ENCODE measurements around the gene KIR2DL4. TPM values are rescaled to one million over a fixed set of nuclear protein-coding genes. Genes with fewer than 3 reads are reported as not detected.
"Not testable (repeated sequence)": the region's sequence is repeated elsewhere in the genome, so short reads cannot be mapped to it uniquely, and the experiment has no call there.

Gene KIR2DL4
- total RNA-seq, 1 experiment from 2014 or later = not detected

DNA sequence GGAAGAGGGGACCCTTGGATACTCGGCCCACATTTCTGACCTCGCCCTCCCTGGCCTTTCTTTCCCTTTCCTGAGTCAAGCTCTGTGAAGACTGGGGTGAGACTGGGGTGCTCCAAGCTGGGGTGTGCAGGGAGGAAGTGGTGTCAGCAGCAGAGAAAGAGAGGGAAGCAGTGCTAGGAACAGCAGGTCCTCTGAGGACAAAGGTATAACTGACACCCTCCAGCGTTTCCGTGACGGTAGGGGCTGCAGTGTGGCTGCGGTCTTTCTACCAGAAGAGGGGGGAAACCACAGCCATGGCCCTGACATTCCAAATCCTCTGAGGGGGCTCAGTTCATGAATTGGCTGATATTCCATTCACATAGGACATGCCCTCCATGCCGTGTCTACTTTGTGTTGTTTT lies 47.9 kb downstream of the KIR2DL4 start:
- no peak for DNase-seq (ENCODE audit: low read depth)
- in situ Hi-C loops (cut with HindIII; ENCODE audit: low pct_unique_long_range_greater_than_20kb, low sequenced_read_pairs) = no loop called here

DNA sequence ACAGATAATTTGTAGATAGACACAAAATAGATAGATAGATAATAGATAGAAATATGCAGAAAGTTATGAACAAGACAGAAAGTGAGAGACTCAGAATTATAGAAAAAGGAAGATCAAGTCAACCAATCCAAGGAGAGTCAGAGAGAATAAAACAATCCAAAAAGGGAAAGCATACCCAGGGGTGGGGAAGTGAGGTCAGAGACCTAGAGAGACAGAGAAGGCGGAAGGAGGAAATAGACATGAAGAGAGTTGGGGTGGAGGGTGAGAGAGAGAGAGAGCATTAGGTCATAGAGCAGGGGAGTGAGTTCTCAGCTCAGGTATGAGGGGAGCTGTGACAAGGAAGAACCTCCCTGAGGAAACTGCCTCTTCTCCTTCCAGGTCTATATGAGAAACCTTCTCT lies 51.8 kb downstream of the KIR2DL4 start:
- in situ Hi-C loops (cut with HindIII; ENCODE audit: low pct_unique_long_range_greater_than_20kb, low sequenced_read_pairs); DNase-seq (ENCODE audit: low read depth): not testable (repeated sequence)

DNA sequence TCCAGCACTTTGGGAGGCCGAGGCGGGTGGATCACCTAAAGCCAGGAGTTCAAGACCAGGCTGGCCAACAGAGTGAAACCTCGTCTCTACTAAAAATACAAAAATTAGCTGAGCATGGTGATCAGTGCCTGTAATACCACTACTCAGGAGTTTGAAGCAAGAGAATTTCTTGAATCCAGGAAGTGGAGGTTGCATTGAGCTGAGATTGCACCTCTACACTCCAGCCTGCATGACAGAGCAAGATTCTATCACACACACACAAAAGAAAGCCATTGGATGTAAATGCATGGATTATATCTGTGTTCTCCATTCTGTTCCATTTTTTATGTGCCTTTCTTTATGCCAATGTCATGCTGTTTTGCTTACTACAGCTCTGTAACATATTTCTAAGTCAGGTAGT lies 55.1 kb downstream of the KIR2DL4 start:
- DNase-seq (ENCODE audit: low read depth); in situ Hi-C loops (cut with HindIII; ENCODE audit: low pct_unique_long_range_greater_than_20kb, low sequenced_read_pairs): not testable (repeated sequence)

DNA sequence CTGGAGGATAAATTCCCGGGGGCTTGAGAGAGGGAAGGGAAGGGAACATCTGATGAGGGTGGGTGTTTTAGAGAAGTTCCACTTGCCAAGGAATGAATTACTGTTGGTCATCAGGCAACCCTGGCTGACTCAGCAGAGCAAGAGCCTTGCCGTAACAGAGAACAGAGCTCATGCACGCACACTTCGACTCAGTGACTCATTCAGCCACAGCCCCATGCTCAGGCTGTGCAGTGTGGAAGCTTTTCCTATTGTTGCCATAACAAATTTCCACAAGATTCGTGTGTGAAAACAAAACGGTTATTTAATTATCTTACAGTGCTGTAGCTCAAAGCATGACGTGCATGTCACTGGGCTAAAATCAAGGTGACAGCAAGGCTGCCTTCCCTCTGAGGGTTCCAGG lies 56.0 kb downstream of the KIR2DL4 start:
- in situ Hi-C loops (cut with HindIII; ENCODE audit: low pct_unique_long_range_greater_than_20kb, low sequenced_read_pairs) = not testable (repeated sequence)
- DNase-seq (ENCODE audit: low read depth) = peak; percentile 88

DNA sequence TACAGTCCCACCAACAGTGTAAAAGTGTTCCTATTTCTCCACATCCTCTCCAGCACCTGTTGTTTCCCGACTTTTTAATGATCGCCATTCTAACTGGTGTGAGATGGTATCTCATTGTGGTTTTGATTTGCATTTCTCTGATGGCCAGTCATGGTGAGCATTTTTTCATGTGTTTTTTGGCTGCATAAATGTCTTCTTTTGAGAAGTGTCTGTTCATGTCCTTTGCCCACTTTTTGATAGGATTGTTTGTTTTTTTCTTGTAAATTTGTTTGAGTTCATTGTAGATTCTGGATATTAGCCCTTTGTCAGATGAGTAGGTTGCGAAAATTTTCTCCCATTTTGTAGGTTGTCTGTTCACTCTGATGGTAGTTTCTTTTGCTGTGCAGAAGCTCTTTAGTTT lies 60.0 kb downstream of the KIR2DL4 start:
- in situ Hi-C loops (cut with HindIII; ENCODE audit: low pct_unique_long_range_greater_than_20kb, low sequenced_read_pairs); DNase-seq (ENCODE audit: low read depth): not testable (repeated sequence)

Other genes with a start within 250 kb of the KIR2DL4 start
- gene LILRA2, start 229.8 kb upstream of the KIR2DL4 start, total RNA-seq (2014; rRNA removed; shearing (Covaris generic); ENCODE audit: low replicate concordance) = not detected in 2 replicates
- not detected in 2 replicates for gene LILRA1, start 210.0 kb upstream of the KIR2DL4 start, total RNA-seq (2014; rRNA removed; shearing (Covaris generic); ENCODE audit: low replicate concordance)
- not detected in 2 replicates for gene LILRB1, start 173.1 kb upstream of the KIR2DL4 start, total RNA-seq (2014; rRNA removed; shearing (Covaris generic); ENCODE audit: low replicate concordance)
- gene LILRB4, start 140.6 kb upstream of the KIR2DL4 start, total RNA-seq (2014; rRNA removed; shearing (Covaris generic); ENCODE audit: low replicate concordance) = not detected in 2 replicates
- not detected in 2 replicates for gene KIR3DL3, start 79.2 kb upstream of the KIR2DL4 start, total RNA-seq (2014; rRNA removed; shearing (Covaris generic); ENCODE audit: low replicate concordance)
- gene KIR2DL3, start 65.1 kb upstream of the KIR2DL4 start, total RNA-seq (2014; rRNA removed; shearing (Covaris generic); ENCODE audit: low replicate concordance) = not detected in 2 replicates
- gene KIR2DL1, start 33.8 kb upstream of the KIR2DL4 start, total RNA-seq (2014; rRNA removed; shearing (Covaris generic); ENCODE audit: low replicate concordance) = not detected in 2 replicates
- gene KIR3DL1, start 12.9 kb downstream of the KIR2DL4 start, total RNA-seq (2014; rRNA removed; shearing (Covaris generic); ENCODE audit: low replicate concordance) = not detected in 2 replicates
- gene KIR2DS4, start 29.1 kb downstream of the KIR2DL4 start, total RNA-seq (2014; rRNA removed; shearing (Covaris generic); ENCODE audit: low replicate concordance) = not detected in 2 replicates
- gene KIR3DL2, start 46.8 kb downstream of the KIR2DL4 start, total RNA-seq (2014; rRNA removed; shearing (Covaris generic); ENCODE audit: low replicate concordance) = not detected in 2 replicates
- not detected in 2 replicates for gene FCAR, start 70.6 kb downstream of the KIR2DL4 start, total RNA-seq (2014; rRNA removed; shearing (Covaris generic); ENCODE audit: low replicate concordance)
- gene NCR1, start 102.5 kb downstream of the KIR2DL4 start, total RNA-seq (2014; rRNA removed; shearing (Covaris generic); ENCODE audit: low replicate concordance) = not detected in 2 replicates
- gene NLRP7, start 143.9 kb downstream of the KIR2DL4 start, total RNA-seq (2014; rRNA removed; shearing (Covaris generic); ENCODE audit: low replicate concordance) = not detected in 2 replicates
- gene NLRP2, start 162.8 kb downstream of the KIR2DL4 start, total RNA-seq (2014; rRNA removed; shearing (Covaris generic); ENCODE audit: low replicate concordance) = 0.20 and 0.47 TPM in 2 replicates
- not detected in 2 replicates for gene GP6, start 234.7 kb downstream of the KIR2DL4 start, total RNA-seq (2014; rRNA removed; shearing (Covaris generic); ENCODE audit: low replicate concordance)